SK-N-MC (cell line): ENCODE results near the gene ZFAND4.
"Not testable (repeated sequence)": the region's sequence is repeated elsewhere in the genome, so short reads cannot be mapped to it uniquely, and the experiment has no call there.

ENCODE experiments used
- DNase-seq: peaks from one replicate; pipeline ENCODE4 v3.0.0-alpha.2; 2011; ENCODE audit warnings: low read depth, low spot score
- H3K27ac ChIP-seq: fragments of 200-600 bp; sonication (generic); 2 replicates; pipeline ENCODE4 v1.5.1; 2016; ENCODE audit warnings: mixed run types
- H3K36me3 ChIP-seq: fragments of 200-600 bp; sonication (generic); 2 replicates; pipeline ENCODE4 v1.6.1; 2017; ENCODE audit warnings: antibody characterized with exemption, low read length, mixed read lengths; ENCODE audit not compliant: insufficient read depth
- H3K4me3 ChIP-seq: fragments of 200-600 bp; sonication (generic); 2 replicates; pipeline ENCODE4 v1.5.1; 2016
- H3K9ac ChIP-seq: fragments of 200-600 bp; sonication (generic); 2 replicates; pipeline ENCODE4 v1.8.0; 2017; ENCODE audit warnings: mixed run types, mixed read lengths; ENCODE audit not compliant: insufficient read length
- H3K9me3 ChIP-seq: fragments of 200-600 bp; sonication (generic); 2 replicates; pipeline ENCODE4 v1.6.1; 2017; ENCODE audit warnings: low read depth, mild to moderate bottlenecking, antibody characterized with exemption, low read length, moderate library complexity, mixed read lengths
- EZH2 ChIP-seq: fragments of 200-600 bp; sonication (generic); IDR thresholded peaks from one replicate; pipeline ENCODE4 v1.6.1; 2017; ENCODE audit warnings: antibody characterized with exemption
- FOXP2 ChIP-seq: optimal IDR thresholded peaks from 2 replicates; pipeline ENCODE3; 2011; ENCODE audit warnings: mild to moderate bottlenecking, moderate library complexity; ENCODE audit not compliant: insufficient read depth; ENCODE audit errors: extremely low read length, control extremely low read depth
- POLR2AphosphoS5 ChIP-seq: IDR thresholded peaks from 2 replicates; pipeline ENCODE4 v1.6.1; 2012; ENCODE audit warnings: mild to moderate bottlenecking, low read depth, low read length, borderline replicate concordance

ZFAND4 gene

GRCh38 chr10:45660876-45661411 is 11.6 kb downstream of the ZFAND4 start:
- TF ChIP-seq EZH2 (no peak), FOXP2 (no peak), POLR2AphosphoS5 (no peak)
- no peak overlapping the region for H3K27ac ChIP-seq

GRCh38 chr10:45657033-45657926 is 15.3 kb downstream of the ZFAND4 start:
- H3K27ac ChIP-seq, result no peak overlapping the region
- no peak overlapping the region for H3K4me3 ChIP-seq
- no peak for TF ChIP-seq FOXP2
- TF ChIP-seq POLR2AphosphoS5, result no peak
- no peak for TF ChIP-seq EZH2
- no peaks in the 10 kb centered on the region for H3K9me3 ChIP-seq
- DNase-seq, result no peak
- no peaks in the 10 kb centered on the region for H3K36me3 ChIP-seq
- H3K9ac ChIP-seq, result no peak overlapping the region

More at GRCh38 chr10:45660876-45661411, 11.6 kb downstream of the ZFAND4 start:
- Histone ChIP-seq H3K9me3 (no peaks in the 10 kb centered on the region), H3K4me3 (no peak overlapping the region), H3K9ac (no peak overlapping the region), H3K36me3 (no peaks in the 10 kb centered on the region)
- no peak for DNase-seq

GRCh38 chr10:45655219-45655618 is 17.4 kb downstream of the ZFAND4 start:
- H3K36me3 ChIP-seq, result no peaks in the 10 kb centered on the region
- TF ChIP-seq FOXP2 (no peak), POLR2AphosphoS5 (no peak), EZH2 (no peak)

GRCh38 chr10:45654753-45655141 is 17.8 kb downstream of the ZFAND4 start:
- H3K36me3 ChIP-seq, H3K9me3 ChIP-seq, H3K4me3 ChIP-seq, H3K27ac ChIP-seq, DNase-seq, H3K9ac ChIP-seq: not testable (repeated sequence)

More at GRCh38 chr10:45655219-45655618, 17.4 kb downstream of the ZFAND4 start:
- no peak for DNase-seq
- no peak overlapping the region for H3K4me3 ChIP-seq
- no peak overlapping the region for H3K27ac ChIP-seq
- H3K9me3 ChIP-seq, result no peaks in the 10 kb centered on the region
- no peak overlapping the region for H3K9ac ChIP-seq

GRCh38 chr10:45653454-45653853 is 19.1 kb downstream of the ZFAND4 start:
- no peak overlapping the region for H3K9ac ChIP-seq
- no peak for TF ChIP-seq POLR2AphosphoS5
- TF ChIP-seq EZH2, result no peak
- TF ChIP-seq FOXP2, result no peak
- no peak overlapping the region for H3K27ac ChIP-seq

GRCh38 chr10:45652511-45652910 is 20.1 kb downstream of the ZFAND4 start:
- Histone ChIP-seq H3K9me3 (no peaks in the 10 kb centered on the region), H3K36me3 (no peaks in the 10 kb centered on the region), H3K27ac (no peak overlapping the region), H3K4me3 (no peak overlapping the region), H3K9ac (no peak overlapping the region)
- TF ChIP-seq EZH2 (no peak), POLR2AphosphoS5 (no peak), FOXP2 (no peak)
- no peak for DNase-seq

More at GRCh38 chr10:45653454-45653853, 19.1 kb downstream of the ZFAND4 start:
- Histone ChIP-seq H3K36me3 (no peaks in the 10 kb centered on the region), H3K4me3 (no peak overlapping the region), H3K9me3 (no peaks in the 10 kb centered on the region)
- no peak for DNase-seq

GRCh38 chr10:45649296-45649695 is 23.3 kb downstream of the ZFAND4 start:
- Histone ChIP-seq H3K9ac (no peak overlapping the region), H3K9me3 (no peaks in the 10 kb centered on the region), H3K27ac (no peak overlapping the region), H3K4me3 (no peak overlapping the region), H3K36me3 (no peaks in the 10 kb centered on the region)
- TF ChIP-seq FOXP2 (no peak), EZH2 (no peak), POLR2AphosphoS5 (no peak)
- DNase-seq, result no peak

- TF ChIP-seq FOXP2 (no peak), POLR2AphosphoS5 (no peak), EZH2 (no peak)
- Histone ChIP-seq H3K4me3 (no peak overlapping the region), H3K9me3 (no peaks in the 10 kb centered on the region), H3K27ac (no peak overlapping the region), H3K9ac (no peak overlapping the region), H3K36me3 (no peaks in the 10 kb centered on the region)
- DNase-seq, result no peak
These were observed 25.5 kb downstream of the ZFAND4 start for GRCh38 chr10:45647118-45647517.
